MM.1S (cell line): ENCODE results near the gene GFAP.

ENCODE experiments used
- DNase-seq: peaks from one replicate; pipeline ENCODE4 v3.0.0-alpha.2; 2015
- H2AFZ ChIP-seq: fragments of 300-600 bp; sonication (generic); 2 replicates; pipeline ENCODE4 v1.6.0; 2016; ENCODE audit warnings: antibody characterized with exemption, low read length
- H3F3A ChIP-seq: fragments of 300-600 bp; sonication (generic); 2 replicates; pipeline ENCODE4 v1.6.1; 2016; ENCODE audit warnings: mild to moderate bottlenecking, antibody characterized with exemption, low read length, moderate library complexity, mixed read lengths; ENCODE audit not compliant: insufficient read depth
- H3K27ac ChIP-seq: fragments of 300-600 bp; sonication (generic); 2 replicates; pipeline ENCODE4 v1.5.1; 2016; ENCODE audit warnings: mild to moderate bottlenecking, low read length
- H3K27me3 ChIP-seq: fragments of 300-600 bp; sonication (generic); replicated peaks from 2 replicates; pipeline ENCODE4 v1.6.0; 2016; ENCODE audit warnings: low read length; ENCODE audit not compliant: insufficient read depth
- H3K36me3 ChIP-seq: fragments of 300-600 bp; sonication (generic); replicated peaks from 2 replicates; pipeline ENCODE4 v1.6.1; 2016; ENCODE audit warnings: mild to moderate bottlenecking, low read length, mixed read lengths; ENCODE audit not compliant: insufficient read depth
- H3K4me1 ChIP-seq: fragments of 300-600 bp; sonication (generic); 2 replicates; pipeline ENCODE4 v1.6.1; 2016; ENCODE audit warnings: low read length, mixed read lengths
- H3K4me2 ChIP-seq: fragments of 300-600 bp; sonication (generic); 2 replicates; pipeline ENCODE4 v1.6.0; 2016; ENCODE audit warnings: low read depth, low read length
- H3K4me3 ChIP-seq: fragments of 300-600 bp; sonication (generic); 2 replicates; pipeline ENCODE4 v1.5.1; 2016; ENCODE audit warnings: low read length, mixed read lengths
- H3K79me2 ChIP-seq: fragments of 300-600 bp; sonication (generic); 2 replicates; pipeline ENCODE4 v1.6.1; 2016; ENCODE audit warnings: mixed run types, low read length, mixed read lengths
- H3K9ac ChIP-seq: fragments of 300-600 bp; sonication (generic); 2 replicates; pipeline ENCODE4 v1.6.1; 2016; ENCODE audit warnings: low read length, mixed read lengths
- H3K9me2 ChIP-seq: fragments of 300-600 bp; sonication (generic); replicated peaks from 2 replicates; pipeline ENCODE4 v1.6.1; 2016; ENCODE audit warnings: mild to moderate bottlenecking, low read length, mixed read lengths; ENCODE audit not compliant: insufficient read depth
- H3K9me3 ChIP-seq: fragments of 300-600 bp; sonication (generic); replicated peaks from 2 replicates; pipeline ENCODE4 v1.6.1; 2016; ENCODE audit warnings: mild to moderate bottlenecking, low read length, mixed read lengths; ENCODE audit not compliant: insufficient read depth
- H4K20me1 ChIP-seq: fragments of 300-600 bp; sonication (generic); 2 replicates; pipeline ENCODE4 v1.6.1; 2016; ENCODE audit warnings: mild to moderate bottlenecking, low read length, moderate library complexity, mixed read lengths; ENCODE audit not compliant: insufficient read depth
- EZH2 ChIP-seq: fragments of 300-600 bp; sonication (generic); optimal IDR thresholded peaks from 2 replicates; pipeline ENCODE3; 2017; ENCODE audit warnings: low read depth, mild to moderate bottlenecking, antibody characterized with exemption, low read length, mixed read lengths
- EZH2phosphoT487 ChIP-seq: fragments of 300-600 bp; sonication (generic); IDR thresholded peaks from 2 replicates; pipeline ENCODE4 v1.6.1; 2018; ENCODE audit warnings: antibody characterized with exemption, low read length
- TF ChIP-seq, protein P1 (sequence below): fragments of 300-600 bp; sonication (generic); IDR thresholded peaks from 2 replicates; pipeline ENCODE4 v1.5.1; 2016; ENCODE audit warnings: antibody characterized with exemption, low read length, mixed read lengths

The GFAP gene

DNA sequence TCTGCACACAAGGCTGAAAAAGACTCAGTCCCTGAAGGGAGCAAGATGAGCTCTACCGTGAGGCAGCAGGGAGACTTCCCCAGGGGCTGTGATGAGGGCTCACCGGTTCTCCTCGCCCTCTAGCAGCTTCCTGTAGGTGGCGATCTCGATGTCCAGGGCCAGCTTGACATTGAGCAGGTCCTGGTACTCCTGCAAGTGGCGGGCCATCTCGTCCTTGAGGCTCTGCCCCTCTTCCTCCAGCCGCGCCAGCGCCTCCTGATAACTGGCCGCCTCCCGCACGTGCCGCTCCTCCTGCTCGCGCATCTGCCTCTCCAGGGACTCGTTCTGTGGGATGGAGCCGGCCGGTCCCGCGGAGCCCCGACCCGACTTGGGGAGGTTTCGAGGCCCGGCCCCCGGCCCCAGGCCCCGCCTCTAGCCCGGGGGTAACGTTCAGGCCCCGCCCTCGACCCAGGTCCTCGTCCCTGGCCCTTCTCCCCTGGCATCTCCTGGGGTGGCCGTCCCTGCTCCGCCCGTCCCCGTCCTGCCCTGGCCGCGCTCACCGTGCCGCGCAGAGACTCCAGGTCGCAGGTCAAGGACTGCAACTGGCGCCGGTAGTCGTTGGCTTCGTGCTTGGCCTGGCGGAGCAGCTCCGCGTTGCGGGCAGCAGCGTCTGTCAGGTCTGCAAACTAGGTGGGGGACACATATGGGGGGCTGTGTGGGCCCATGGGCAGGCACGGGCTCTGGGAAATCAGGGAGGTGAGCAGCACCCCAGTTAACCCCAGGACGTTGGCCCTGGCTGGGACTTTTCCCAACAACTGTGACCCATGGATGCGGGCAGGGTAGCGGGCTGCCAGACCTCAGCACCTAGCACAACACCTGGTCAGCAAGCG lies 3.9 kb downstream of the GFAP start:
- peaks cover 40% of the 10 kb centered on the region for H3K27me3 ChIP-seq
- H3K79me2 ChIP-seq: no peaks in the 10 kb centered on the region
- H3K9me2 ChIP-seq: no peaks in the 10 kb centered on the region
- no peaks in the 10 kb centered on the region for H3K4me1 ChIP-seq
- no peaks in the 10 kb centered on the region for H3K9me3 ChIP-seq
- H3F3A ChIP-seq: no peaks in the 10 kb centered on the region
- H3K9ac ChIP-seq: no peak overlapping the region
- peak overlapping the region; percentile 65 for H3K4me2 ChIP-seq
- H3K27ac ChIP-seq: no peak overlapping the region
- no peaks in the 10 kb centered on the region for H4K20me1 ChIP-seq
- DNase-seq: peak; percentile 32
- H3K4me3 ChIP-seq: no peak overlapping the region; the same call in 1 of the 2 replicates
- TF ChIP-seq, protein P1, sequence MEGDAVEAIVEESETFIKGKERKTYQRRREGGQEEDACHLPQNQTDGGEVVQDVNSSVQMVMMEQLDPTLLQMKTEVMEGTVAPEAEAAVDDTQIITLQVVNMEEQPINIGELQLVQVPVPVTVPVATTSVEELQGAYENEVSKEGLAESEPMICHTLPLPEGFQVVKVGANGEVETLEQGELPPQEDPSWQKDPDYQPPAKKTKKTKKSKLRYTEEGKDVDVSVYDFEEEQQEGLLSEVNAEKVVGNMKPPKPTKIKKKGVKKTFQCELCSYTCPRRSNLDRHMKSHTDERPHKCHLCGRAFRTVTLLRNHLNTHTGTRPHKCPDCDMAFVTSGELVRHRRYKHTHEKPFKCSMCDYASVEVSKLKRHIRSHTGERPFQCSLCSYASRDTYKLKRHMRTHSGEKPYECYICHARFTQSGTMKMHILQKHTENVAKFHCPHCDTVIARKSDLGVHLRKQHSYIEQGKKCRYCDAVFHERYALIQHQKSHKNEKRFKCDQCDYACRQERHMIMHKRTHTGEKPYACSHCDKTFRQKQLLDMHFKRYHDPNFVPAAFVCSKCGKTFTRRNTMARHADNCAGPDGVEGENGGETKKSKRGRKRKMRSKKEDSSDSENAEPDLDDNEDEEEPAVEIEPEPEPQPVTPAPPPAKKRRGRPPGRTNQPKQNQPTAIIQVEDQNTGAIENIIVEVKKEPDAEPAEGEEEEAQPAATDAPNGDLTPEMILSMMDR: peak; percentile 39
- TF ChIP-seq EZH2 (no peak), EZH2phosphoT487 (no peak)
- H2AFZ ChIP-seq: peak overlapping the region; percentile 45; the same call in 1 of the 2 replicates
- no peaks in the 10 kb centered on the region for H3K36me3 ChIP-seq

DNA sequence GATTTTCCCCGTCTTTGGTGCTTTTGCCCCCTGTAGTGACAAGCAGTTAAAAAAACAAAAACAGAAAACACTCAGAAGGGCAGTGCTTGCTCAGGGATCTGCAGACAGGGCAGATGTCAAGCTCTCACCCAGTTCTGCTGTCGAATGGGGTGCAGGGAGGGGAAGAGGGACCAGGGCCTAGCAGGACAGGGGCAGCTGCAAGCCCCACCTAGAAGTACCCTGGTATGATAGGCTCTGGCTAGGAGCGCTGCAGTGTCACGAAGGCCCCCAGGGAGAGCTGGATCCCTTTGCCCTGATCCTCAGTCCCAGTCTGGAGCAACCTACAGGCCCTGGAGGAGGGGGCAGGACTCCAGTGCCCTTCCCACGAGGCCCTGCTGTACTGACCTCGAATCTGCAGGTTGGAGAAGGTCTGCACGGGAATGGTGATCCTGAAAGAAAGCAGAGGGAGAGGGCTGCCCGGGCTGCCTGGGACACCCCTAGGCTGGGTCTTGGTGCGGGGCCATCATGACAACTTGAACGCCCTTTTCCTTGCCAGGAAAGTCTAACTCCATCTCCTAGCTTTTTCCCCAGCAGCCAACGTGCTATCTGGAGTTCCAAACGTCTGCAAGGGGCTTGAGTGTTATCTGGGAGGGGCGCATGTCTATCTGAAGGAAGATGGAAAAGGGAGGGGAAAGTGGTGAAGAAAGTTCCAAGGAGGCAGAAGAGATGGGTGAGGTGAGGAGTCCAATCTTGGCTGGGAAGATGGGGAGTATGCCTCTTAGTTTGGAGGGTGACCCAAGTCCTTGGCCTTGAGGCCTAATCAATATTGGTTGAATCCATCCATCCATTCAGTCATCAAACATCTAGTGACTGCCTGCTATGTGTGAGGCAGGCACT lies 4.8 kb downstream of the GFAP start:
- no peaks in the 10 kb centered on the region for H3K9me3 ChIP-seq
- no peak overlapping the region for H3K9ac ChIP-seq
- no peaks in the 10 kb centered on the region for H3K4me1 ChIP-seq
- no peak overlapping the region for H3K27ac ChIP-seq
- no peak overlapping the region for H3K4me3 ChIP-seq
- no peaks in the 10 kb centered on the region for H3F3A ChIP-seq
- 0 out of 2 replicates have a peak overlapping the region, but pooled peaks have one; percentile 45 for H2AFZ ChIP-seq
- H3K27me3 ChIP-seq: peaks cover 42% of the 10 kb centered on the region
- H4K20me1 ChIP-seq: no peaks in the 10 kb centered on the region
- H3K9me2 ChIP-seq: no peaks in the 10 kb centered on the region
- H3K79me2 ChIP-seq: no peaks in the 10 kb centered on the region
- no peak overlapping the region for H3K4me2 ChIP-seq
- DNase-seq: no peak
- TF ChIP-seq, protein P1: no peak
- no peak for TF ChIP-seq EZH2phosphoT487
- no peak for TF ChIP-seq EZH2
- H3K36me3 ChIP-seq: no peaks in the 10 kb centered on the region

DNA sequence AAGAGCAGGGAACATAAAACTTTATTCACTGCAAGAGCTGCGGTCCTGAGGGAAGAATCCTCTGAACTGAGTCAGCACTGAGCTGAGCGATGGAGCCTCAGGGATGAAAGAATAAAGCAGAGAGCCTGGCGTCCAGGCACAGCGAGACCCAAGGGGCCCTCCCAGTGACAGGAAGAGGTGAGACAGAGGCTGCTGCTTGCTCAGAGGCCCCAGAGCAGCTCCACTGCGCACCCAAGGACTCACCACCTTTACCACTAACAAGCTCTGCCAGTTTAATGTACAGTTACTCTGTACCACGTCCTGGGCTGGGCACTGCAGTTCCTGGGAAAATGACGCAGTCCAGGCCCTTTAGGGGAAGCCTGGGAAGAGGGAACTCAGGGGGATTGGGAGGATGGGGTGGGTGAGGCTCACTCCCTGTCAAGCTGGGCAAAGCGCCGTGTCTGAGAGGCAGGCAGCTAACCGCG lies 5.6 kb downstream of the GFAP start:
- peaks cover 42% of the 10 kb centered on the region for H3K27me3 ChIP-seq
- H3K27ac ChIP-seq: no peak overlapping the region

More for the DNA sequence above, 5.6 kb downstream of the GFAP start:
- TF ChIP-seq EZH2: no peak
- Histone ChIP-seq H3K4me2 (no peak overlapping the region), H3K79me2 (no peaks in the 10 kb centered on the region), H3K36me3 (no peaks in the 10 kb centered on the region), H2AFZ (no peak overlapping the region), H3K9me2 (no peaks in the 10 kb centered on the region), H3K9me3 (no peaks in the 10 kb centered on the region), H3K4me1 (no peaks in the 10 kb centered on the region), H4K20me1 (no peaks in the 10 kb centered on the region), H3K9ac (no peak overlapping the region), H3K4me3 (no peak overlapping the region), H3F3A (no peaks in the 10 kb centered on the region)
- DNase-seq: no peak
